HG02571 (cell line): ENCODE data around the gene ZBTB4.

Experiments
- ATAC-seq: cut with Tn5 transposase; IDR thresholded peaks from one replicate; pipeline ENCODE4 v1.9.1; 2021; ENCODE audit warnings: mild to moderate bottlenecking, moderate library complexity; ENCODE audit not compliant: unreplicated experiment

Gene ZBTB4, protein sequence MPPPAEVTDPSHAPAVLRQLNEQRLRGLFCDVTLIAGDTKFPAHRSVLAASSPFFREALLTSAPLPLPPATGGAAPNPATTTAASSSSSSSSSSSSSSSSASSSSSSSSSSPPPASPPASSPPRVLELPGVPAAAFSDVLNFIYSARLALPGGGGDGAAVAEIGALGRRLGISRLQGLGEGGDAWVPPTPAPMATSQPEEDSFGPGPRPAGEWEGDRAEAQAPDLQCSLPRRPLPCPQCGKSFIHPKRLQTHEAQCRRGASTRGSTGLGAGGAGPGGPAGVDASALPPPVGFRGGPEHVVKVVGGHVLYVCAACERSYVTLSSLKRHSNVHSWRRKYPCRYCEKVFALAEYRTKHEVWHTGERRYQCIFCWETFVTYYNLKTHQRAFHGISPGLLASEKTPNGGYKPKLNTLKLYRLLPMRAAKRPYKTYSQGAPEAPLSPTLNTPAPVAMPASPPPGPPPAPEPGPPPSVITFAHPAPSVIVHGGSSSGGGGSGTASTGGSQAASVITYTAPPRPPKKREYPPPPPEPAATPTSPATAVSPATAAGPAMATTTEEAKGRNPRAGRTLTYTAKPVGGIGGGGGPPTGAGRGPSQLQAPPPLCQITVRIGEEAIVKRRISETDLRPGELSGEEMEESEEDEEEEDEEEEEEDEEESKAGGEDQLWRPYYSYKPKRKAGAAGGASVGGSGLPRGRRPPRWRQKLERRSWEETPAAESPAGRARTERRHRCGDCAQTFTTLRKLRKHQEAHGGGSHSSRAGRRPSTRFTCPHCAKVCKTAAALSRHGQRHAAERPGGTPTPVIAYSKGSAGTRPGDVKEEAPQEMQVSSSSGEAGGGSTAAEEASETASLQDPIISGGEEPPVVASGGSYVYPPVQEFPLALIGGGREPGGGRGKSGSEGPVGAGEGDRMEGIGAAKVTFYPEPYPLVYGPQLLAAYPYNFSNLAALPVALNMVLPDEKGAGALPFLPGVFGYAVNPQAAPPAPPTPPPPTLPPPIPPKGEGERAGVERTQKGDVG

DNA sequence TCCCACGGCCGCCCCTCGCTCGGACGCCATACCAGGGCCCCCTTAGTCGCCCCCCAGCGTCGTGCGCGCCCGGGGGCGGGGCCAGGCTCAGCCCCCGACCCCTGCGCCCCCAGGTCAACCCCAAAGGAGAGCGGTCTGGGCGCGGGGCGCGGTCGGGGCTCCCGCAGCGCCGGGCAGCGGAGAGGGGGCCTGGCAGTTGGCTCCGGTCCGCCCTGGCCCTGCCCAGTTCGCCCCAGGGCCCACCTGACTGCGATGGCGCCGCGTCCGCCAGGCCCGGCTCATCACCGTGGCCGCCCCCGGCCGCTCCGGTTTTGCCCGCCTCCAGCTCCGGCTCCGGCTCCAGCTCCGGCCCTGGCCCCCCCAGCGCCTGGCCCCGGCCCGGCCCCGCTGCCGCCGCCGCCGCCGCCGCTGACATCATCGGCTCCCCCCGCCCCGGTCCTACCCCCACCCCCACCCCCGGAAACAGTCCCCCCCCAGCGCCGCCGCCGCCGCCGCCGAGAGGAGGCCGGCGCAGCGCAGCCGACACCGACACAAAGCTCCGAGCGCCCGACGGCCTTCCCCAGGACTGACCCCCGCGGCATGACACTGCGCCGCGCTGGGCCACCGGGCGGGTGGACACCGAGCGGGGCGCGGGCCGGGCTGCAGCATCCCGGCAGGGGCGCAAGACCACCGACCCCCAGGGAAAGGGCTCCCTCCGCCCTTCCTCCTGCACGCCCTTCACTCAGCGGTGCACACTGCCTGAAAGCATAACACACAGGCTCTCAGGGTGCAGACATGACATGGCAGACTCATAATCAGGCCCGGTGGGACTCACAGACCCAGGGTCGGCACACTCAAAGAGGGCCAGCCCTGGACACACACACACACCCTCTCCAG, at the start of gene ZBTB4:
ZBTB4 (minus strand) TSS at position 419 of the 876 bp plus-strand sequence. CDS start 12,830 bp downstream, outside the sequence.
- ATAC-seq = no peak

DNA sequence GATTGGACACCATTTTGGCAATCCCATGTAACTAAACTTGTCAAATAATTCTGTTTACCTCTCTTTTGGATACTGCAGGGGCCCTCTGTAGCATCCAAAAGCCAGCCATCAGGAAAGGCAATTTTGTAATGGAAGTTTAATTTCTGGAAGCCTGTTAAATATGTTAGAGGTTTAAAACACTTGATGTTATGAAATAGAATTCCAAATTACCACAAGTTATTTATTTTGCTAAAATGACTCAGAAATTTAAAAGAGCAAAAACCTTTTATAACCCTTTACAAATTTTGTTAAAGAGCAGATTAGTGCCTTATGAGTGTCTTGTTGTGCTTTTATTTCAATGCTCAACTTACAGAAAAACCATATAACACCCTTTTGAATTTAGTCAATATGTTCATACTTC, 49.4 kb upstream of the ZBTB4 start:
- no peak for ATAC-seq

DNA sequence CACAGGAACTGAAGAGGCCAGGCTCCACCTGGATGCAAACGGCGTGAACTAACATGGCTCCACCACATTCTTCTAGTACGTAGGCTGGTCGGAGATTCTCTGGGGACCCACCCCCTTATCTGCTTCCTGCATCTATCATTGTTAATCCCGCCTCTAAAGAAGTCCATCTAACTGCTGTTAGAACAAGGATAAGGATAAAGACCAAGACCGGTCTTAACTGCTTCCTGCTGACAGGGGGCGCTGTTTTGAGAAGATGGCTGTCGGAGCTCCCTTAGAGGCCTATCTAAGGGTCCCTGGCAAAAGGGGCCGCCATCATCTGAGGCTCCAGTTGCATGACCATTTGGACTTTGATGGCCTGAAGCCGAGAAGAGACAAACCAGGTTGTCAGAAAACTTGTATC, 43.6 kb upstream of the ZBTB4 start:
- ATAC-seq = no peak

DNA sequence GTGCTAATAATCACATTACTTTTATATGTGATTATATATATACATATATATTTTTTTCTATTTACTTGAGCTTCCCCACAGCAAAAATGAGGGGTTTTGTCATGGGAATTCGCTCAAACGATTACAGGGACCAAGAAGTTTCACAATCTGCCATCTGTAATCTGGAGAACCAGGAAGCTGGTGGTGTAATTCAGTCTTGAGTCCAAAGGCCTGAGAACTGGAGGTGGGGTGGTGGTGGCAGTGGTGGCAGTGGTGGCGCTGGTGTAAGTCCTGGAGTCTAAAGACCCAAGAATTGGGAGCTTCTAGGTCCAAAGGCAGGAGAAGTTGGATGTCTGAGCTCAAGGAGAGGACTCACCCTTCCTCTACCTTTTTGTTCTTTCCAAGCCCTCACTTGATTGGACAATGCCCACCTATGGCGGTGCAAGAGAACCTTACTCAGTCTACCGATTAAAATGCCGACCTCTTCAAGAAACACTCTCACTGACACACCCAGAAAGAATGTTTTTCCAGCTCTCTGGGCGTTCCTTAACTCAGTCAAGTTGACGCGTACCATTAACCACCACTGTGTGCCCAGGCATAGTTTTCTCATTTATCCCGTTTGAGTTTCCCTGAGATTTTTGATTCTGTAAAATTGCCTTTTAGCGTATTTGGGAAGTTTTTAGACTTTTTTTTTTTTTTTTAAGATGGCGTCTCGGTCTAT, 36.6 kb upstream of the ZBTB4 start:
- ATAC-seq = no peak

DNA sequence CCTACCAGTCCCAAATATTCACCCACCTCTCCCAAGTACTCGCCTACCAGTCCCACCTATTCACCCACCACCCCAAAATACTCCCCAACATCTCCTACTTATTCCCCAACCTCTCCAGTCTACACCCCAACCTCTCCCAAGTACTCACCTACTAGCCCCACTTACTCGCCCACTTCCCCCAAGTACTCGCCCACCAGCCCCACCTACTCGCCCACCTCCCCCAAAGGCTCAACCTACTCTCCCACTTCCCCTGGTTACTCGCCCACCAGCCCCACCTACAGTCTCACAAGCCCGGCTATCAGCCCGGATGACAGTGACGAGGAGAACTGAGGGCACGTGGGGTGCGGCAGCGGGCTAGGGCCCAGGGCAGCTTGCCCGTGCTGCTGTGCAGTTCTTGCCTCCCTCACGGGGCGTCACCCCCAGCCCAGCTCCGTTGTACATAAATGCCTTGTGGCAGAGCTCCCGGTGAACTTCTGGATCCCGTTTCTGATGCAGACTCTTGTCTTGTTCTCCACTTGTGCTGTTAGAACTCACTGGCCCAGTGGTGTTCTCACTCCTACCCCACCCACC, 34.5 kb upstream of the ZBTB4 start:
- ATAC-seq = no peak

DNA sequence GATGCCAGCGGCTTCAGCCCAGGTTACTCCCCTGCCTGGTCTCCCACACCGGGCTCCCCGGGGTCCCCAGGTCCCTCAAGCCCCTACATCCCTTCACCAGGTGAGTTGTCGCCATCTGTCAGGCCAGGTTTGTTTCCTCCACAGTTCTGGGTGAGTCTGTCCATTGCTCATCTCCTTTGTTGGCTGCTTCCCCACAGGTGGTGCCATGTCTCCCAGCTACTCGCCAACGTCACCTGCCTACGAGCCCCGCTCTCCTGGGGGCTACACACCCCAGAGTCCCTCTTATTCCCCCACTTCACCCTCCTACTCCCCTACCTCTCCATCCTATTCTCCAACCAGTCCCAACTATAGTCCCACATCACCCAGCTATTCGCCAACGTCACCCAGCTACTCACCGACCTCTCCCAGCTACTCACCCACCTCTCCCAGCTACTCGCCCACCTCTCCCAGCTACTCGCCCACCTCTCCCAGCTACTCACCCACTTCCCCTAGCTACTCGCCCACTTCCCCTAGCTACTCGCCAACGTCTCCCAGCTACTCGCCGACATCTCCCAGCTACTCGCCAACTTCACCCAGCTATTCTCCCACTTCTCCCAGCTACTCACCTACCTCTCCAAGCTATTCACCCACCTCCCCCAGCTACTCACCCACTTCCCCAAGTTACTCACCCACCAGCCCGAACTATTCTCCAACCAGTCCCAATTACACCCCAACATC, 33.6 kb upstream of the ZBTB4 start:
- no peak for ATAC-seq

DNA sequence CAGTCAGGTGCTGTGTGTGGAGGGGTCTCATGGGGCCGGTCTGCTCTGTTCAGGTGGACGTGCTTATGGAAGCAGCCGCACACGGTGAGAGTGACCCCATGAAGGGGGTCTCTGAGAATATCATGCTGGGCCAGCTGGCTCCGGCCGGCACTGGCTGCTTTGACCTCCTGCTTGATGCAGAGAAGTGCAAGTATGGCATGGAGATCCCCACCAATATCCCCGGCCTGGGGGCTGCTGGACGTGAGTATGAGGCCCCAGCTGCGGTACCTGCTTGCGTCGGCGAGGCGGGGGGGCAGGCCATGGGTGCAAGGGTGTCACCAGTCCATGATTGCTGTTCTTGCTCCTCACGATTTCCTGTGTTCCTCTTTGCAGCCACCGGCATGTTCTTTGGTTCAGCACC, 32.7 kb upstream of the ZBTB4 start:
- ATAC-seq = no peak

DNA sequence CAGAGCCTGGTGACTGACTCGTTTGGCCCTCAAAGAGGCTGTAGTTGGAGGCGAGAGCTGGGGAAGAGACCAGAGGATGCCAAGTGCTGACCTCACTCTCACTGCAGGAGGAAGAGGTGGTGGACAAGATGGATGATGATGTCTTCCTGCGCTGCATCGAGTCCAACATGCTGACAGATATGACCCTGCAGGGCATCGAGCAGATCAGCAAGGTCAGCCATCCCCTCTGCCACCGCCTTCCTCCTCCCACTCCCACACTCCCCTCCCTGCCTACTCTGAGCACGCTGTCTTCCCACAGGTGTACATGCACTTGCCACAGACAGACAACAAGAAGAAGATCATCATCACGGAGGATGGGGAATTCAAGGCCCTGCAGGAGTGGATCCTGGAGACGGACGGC, 31.7 kb upstream of the ZBTB4 start:
- ATAC-seq = no peak

DNA sequence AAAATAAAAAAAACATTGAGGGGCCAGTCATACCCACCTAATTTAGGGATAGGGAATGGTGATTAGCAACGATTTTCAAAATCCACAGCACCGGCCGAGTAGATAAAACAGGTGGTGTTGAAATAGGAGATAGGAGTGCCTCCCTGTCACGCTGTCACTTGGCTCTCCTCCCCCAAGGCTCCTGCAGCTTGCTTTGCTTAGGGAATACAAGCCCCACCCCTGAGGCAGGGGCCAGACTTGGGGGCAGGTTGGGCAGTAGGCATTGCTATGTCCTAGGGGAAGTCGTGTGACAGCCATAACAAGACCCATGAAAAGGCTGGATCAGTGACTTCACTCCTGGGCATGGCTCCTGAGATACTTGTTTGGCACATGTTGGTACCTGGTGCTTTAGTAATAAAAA, 30.5 kb upstream of the ZBTB4 start:
- ATAC-seq = no peak

DNA sequence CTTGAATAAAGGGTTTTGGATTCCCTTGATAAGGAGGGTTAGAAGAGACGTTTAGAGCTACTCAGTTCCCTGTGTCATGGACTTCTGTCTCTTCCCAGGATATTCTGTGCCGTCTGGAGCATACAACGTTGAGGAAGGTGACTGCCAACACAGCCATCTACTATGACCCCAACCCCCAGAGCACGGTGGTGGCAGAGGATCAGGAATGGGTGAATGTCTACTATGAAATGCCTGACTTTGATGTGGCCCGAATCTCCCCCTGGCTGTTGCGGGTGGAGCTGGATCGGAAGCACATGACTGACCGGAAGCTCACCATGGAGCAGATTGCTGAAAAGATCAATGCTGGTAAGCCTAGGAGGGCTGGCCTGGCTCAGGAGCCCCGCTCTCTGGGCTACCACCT, 29.4 kb upstream of the ZBTB4 start:
- ATAC-seq = no peak

DNA sequence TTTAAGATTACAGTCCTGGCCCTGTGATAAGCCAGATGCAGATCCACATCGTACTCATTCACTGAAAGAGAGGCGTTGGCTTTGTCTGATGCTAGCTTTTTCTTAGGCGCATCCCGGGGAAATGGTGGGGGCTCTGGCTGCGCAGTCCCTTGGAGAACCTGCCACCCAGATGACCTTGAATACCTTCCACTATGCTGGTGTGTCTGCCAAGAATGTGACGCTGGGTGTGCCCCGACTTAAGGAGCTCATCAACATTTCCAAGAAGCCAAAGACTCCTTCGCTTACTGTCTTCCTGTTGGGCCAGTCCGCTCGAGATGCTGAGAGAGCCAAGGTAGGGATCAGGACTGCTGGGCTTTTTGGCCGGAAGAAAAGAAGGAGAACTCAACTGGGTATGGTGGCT, 28.7 kb upstream of the ZBTB4 start:
- ATAC-seq = no peak

DNA sequence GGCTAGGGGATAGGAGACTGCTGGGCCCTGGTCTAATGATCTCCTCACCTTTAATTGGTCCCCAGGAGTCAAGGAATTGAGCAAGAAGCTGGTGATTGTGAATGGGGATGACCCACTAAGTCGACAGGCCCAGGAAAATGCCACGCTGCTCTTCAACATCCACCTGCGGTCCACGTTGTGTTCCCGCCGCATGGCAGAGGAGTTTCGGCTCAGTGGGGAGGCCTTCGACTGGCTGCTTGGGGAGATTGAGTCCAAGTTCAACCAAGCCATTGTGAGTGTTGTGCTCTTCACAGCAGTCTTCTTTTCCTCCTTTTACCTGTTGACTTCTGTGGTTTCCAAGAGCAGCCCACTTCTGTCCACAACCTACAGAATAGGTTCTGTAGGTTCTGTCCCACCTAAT, 24.1 kb upstream of the ZBTB4 start:
- no peak for ATAC-seq

DNA sequence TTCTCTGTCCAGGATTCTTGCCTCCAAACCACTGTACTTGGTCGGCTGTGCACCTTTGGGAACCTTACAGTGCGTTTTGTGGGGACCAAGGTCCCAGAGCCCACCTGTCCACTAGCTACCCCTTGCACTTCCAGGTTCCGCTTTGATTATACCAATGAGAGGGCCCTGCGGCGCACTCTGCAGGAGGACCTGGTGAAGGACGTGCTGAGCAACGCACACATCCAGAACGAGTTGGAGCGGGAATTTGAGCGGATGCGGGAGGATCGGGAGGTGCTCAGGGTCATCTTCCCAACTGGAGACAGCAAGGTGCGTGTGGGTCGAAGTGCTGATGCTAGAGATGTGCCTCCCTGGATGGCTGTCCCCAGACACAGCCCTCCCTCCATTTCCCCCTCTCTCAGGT, 23.6 kb upstream of the ZBTB4 start:
- ATAC-seq = no peak

DNA sequence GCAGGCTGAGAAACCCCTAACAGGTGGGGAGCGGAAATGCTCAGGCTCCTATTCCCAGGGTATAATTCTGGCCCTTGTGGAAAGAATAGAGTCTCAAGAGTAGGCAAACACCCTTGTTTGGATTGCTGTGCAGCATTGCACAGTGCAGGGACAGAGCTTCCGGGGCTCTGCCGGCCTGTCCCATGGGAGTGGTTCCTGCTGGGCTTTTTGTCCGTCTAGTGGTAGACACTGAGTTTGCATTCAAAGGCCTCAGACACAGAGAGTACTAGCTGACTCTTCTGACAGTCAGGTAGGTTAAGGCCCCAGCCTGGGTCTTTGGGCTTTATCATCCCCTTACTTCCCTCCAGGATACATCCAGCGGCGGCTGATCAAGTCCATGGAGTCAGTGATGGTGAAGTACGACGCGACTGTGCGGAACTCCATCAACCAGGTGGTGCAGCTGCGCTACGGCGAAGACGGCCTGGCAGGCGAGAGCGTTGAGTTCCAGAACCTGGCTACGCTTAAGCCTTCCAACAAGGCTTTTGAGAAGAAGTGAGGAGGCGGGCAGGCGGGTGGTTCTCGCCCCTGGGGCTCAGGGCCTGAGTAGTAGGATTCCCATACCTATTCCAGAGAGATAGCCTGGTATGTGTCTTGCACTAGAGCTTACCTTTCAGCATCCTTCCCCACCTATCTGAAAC, 22.9 kb upstream of the ZBTB4 start:
- ATAC-seq = no peak

DNA sequence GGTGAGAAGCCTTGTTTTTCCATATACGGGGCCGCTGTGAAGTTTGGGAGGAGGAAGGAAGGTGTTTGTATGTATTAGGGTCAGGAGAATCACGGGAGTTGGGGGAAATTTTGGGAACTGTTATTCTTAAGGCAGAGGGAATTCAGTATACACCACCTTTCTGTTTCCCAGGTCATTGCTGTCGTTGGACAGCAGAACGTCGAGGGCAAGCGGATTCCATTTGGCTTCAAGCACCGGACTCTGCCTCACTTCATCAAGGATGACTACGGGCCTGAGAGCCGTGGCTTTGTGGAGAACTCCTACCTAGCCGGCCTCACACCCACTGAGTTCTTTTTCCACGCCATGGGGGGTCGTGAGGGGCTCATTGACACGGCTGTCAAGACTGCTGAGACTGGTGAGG, 22.3 kb upstream of the ZBTB4 start:
- no peak for ATAC-seq

DNA sequence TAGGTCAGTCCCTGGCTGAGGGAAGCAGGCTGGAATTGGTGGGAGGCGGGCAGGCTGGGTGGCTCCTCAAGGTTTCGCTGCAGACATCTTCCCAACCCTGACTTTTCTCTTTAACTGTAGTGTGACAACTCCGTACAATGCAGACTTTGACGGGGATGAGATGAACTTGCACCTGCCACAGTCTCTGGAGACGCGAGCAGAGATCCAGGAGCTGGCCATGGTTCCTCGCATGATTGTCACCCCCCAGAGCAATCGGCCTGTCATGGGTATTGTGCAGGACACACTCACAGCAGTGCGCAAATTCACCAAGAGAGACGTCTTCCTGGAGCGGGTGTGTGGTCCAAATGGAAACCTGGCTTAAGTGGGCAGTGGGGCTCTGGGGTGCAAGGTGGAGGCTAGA, 19.7 kb upstream of the ZBTB4 start:
- no peak for ATAC-seq

DNA sequence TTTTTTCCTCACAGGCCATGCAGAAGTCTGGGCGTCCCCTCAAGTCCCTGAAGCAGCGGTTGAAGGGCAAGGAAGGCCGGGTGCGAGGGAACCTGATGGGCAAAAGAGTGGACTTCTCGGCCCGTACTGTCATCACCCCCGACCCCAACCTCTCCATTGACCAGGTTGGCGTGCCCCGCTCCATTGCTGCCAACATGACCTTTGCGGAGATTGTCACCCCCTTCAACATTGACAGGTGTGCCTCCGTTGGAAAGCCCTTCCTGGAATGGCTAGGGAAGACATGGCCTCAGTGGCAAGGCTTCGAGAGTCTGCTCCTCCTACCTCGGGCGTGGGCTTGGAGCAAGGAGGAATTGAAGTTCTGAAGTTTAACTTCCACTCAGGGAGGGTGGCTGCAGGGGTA, 18.2 kb upstream of the ZBTB4 start:
- no peak for ATAC-seq

DNA sequence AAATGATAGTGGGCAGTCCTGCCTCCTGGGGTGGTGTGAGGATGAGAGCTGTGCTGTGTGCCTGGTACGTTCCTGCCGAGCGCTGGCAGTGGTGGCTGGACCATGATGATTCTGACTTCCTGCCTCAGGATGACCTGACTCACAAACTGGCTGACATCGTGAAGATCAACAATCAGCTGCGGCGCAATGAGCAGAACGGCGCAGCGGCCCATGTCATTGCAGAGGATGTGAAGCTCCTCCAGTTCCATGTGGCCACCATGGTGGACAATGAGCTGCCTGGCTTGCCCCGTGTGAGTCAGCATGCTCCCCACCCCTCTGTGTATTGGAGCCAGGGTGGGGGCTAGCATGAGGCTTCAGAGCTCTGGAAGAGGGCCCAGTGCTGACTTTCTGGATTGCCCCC, 17.8 kb upstream of the ZBTB4 start:
- no peak for ATAC-seq
